ENCODE measurements around the gene ARHGAP15. TPM values are rescaled to one million over a fixed set of nuclear protein-coding genes. Genes with fewer than 3 reads are reported as not detected.

Gene ARHGAP15
- total RNA-seq, 2 donors from 2014 or later: 0.86 TPM; not detected in 1

DNA sequence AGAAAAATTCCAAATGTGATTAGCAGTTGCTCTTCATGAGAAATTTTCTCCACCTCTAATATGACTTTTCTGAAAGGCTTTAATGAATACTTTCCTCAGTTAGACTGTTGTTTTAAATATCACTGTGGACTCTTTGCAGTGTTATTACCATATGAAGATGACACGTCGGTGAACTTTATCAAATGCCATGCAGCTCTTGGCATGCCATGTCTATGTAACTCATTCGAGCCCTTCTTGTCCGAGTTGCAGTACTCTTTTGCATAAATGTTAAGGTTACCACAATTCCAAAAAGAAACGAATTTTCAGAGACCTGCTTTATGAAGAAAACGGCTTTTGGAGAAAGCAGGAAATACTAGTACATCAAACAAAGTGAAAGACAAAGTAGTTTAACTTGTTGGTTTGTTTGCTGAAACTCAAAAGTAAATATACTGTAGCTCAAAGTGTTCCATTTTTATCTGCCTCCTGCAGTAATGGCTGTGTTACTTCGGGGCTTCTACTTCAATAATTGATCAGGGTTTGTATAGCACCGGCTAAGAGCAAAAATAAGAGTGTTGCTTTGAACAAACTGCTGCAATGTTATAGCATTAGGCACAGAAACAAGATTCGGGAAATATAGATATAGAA, 204.1 kb downstream of the ARHGAP15 start:
- no peak overlapping the region for H3K4me3 ChIP-seq (ENCODE audit: low read length)
- H3K9ac ChIP-seq (ENCODE audit: extremely low read depth, low read length, poor library complexity, severe bottlenecking): no peak overlapping the region
- peaks cover 5% of the 10 kb centered on the region for H3K4me1 ChIP-seq (ENCODE audit: control insufficient read depth, insufficient read depth, low read length)
- H3K9me3 Mint-ChIP-seq: no peaks in the 10 kb centered on the region
- H3K27ac ChIP-seq (ENCODE audit: low read depth, low read length): no peak overlapping the region
- H3K4me1 Mint-ChIP-seq: peaks cover 16% of the 10 kb centered on the region
- no peaks in the 10 kb centered on the region for H3K36me3 ChIP-seq (ENCODE audit: control insufficient read depth, insufficient read depth, low read length)
- TF ChIP-seq, protein P1, sequence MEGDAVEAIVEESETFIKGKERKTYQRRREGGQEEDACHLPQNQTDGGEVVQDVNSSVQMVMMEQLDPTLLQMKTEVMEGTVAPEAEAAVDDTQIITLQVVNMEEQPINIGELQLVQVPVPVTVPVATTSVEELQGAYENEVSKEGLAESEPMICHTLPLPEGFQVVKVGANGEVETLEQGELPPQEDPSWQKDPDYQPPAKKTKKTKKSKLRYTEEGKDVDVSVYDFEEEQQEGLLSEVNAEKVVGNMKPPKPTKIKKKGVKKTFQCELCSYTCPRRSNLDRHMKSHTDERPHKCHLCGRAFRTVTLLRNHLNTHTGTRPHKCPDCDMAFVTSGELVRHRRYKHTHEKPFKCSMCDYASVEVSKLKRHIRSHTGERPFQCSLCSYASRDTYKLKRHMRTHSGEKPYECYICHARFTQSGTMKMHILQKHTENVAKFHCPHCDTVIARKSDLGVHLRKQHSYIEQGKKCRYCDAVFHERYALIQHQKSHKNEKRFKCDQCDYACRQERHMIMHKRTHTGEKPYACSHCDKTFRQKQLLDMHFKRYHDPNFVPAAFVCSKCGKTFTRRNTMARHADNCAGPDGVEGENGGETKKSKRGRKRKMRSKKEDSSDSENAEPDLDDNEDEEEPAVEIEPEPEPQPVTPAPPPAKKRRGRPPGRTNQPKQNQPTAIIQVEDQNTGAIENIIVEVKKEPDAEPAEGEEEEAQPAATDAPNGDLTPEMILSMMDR (conservative IDR thresholded peaks at IDR 0.05): no peak
- no peaks in the 10 kb centered on the region for H3K27me3 ChIP-seq (ENCODE audit: control insufficient read depth, insufficient read depth, low read length, poor library complexity, severe bottlenecking)
- no peak overlapping the region for H3K4me3 Mint-ChIP-seq
- no peaks in the 10 kb centered on the region for H3K9me3 ChIP-seq (ENCODE audit: control insufficient read depth, low read length)
- no peak for DNase-seq
- 89 to 96% methylated on average over 9 of the region's 9 CpGs for WGBS, 2 experiments (ENCODE audit: insufficient coverage in 1 of 2, insufficient read length in 1 of 2)
- no peaks in the 10 kb centered on the region for H3K36me3 Mint-ChIP-seq (ENCODE audit: low read depth)
- no peak overlapping the region for H3K27ac Mint-ChIP-seq
- no peaks in the 10 kb centered on the region for H3K27me3 Mint-ChIP-seq (ENCODE audit: insufficient read depth)

DNA sequence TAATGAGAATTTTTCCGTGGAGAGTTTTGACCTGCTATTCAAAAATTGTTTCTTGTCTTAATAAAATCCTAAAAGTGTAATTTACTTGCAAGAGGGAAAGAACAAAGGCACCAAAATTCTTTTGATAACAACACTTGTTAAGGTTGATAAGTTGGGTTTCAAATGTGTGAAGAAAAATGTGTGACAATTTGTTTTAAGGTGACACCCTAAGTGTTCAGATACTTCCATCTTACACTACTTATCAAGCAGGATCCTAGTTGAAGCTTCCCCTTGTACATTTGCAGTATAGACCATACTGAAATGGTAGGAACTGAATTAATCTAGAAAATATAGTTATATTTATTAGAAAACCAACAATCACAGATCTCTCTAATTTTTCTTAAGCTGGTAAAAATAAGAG, 204.6 kb downstream of the ARHGAP15 start:
- H3K36me3 Mint-ChIP-seq (ENCODE audit: low read depth): no peaks in the 10 kb centered on the region
- Histone ChIP-seq H3K9ac (ENCODE audit: extremely low read depth, low read length, poor library complexity, severe bottlenecking) (no peak overlapping the region), H3K27me3 (ENCODE audit: control insufficient read depth, insufficient read depth, low read length, poor library complexity, severe bottlenecking) (no peaks in the 10 kb centered on the region), H3K36me3 (ENCODE audit: control insufficient read depth, insufficient read depth, low read length) (no peaks in the 10 kb centered on the region), H3K4me3 (ENCODE audit: low read length) (no peak overlapping the region), H3K27ac (ENCODE audit: low read depth, low read length) (no peak overlapping the region), H3K4me1 (ENCODE audit: control insufficient read depth, insufficient read depth, low read length) (peaks cover 5% of the 10 kb centered on the region), H3K9me3 (ENCODE audit: control insufficient read depth, low read length) (no peaks in the 10 kb centered on the region)
- peaks cover 17% of the 10 kb centered on the region for H3K4me1 Mint-ChIP-seq
- no peaks in the 10 kb centered on the region for H3K27me3 Mint-ChIP-seq (ENCODE audit: insufficient read depth)
- no peaks in the 10 kb centered on the region for H3K9me3 Mint-ChIP-seq
- DNase-seq: no peak
- TF ChIP-seq, protein P1 (conservative IDR thresholded peaks at IDR 0.05): no peak
- no peak overlapping the region for H3K27ac Mint-ChIP-seq
- whole genome bisulfite sequencing, 2 experiments (ENCODE audit: insufficient coverage in 1 of 2, insufficient read length in 1 of 2): 85 to 100% methylated on average over 1 of the region's 1 CpG
- H3K4me3 Mint-ChIP-seq: no peak overlapping the region

DNA sequence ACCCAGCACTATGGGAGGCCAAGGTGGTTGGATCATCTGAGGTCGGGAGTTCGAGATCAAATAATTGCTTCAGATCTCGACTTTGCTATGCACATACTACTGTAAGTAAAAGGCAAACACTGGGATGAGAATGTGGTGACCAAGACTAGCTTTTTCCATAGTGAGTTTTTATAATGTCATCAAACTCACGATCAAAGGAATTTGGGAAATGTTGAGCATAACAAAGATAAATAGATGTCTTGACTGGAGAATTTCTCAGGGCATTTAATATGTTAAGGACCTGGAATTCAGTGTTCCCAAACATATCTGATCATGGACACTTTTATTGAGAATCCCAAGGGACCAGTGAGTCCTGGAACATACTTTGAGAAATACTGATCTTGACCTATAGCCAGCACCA, 205.6 kb downstream of the ARHGAP15 start:
- Mint-ChIP-seq H3K4me3 (no peak overlapping the region), H3K36me3 (ENCODE audit: low read depth) (no peaks in the 10 kb centered on the region), H3K4me1 (peaks cover 17% of the 10 kb centered on the region), H3K9me3 (no peaks in the 10 kb centered on the region), H3K27ac (no peak overlapping the region), H3K27me3 (ENCODE audit: insufficient read depth) (no peaks in the 10 kb centered on the region)
- Histone ChIP-seq H3K27me3 (ENCODE audit: control insufficient read depth, insufficient read depth, low read length, poor library complexity, severe bottlenecking) (no peaks in the 10 kb centered on the region), H3K36me3 (ENCODE audit: control insufficient read depth, insufficient read depth, low read length) (no peaks in the 10 kb centered on the region), H3K4me1 (ENCODE audit: control insufficient read depth, insufficient read depth, low read length) (peaks cover 5% of the 10 kb centered on the region), H3K4me3 (ENCODE audit: low read length) (no peak overlapping the region), H3K9me3 (ENCODE audit: control insufficient read depth, low read length) (no peaks in the 10 kb centered on the region), H3K27ac (ENCODE audit: low read depth, low read length) (no peak overlapping the region), H3K9ac (ENCODE audit: extremely low read depth, low read length, poor library complexity, severe bottlenecking) (no peak overlapping the region)
- DNase-seq: no peak
- 95% methylated on average over 4 of the region's 4 CpGs for WGBS, 2 experiments (ENCODE audit: insufficient coverage in 1 of 2, insufficient read length in 1 of 2)
- TF ChIP-seq, protein P1 (conservative IDR thresholded peaks at IDR 0.05): no peak
